ENCODE measurements around the gene NUSAP1. TPM values are rescaled to one million over a fixed set of nuclear protein-coding genes. Genes with fewer than 3 reads are reported as not detected.
"Not testable (repeated sequence)": the region's sequence is repeated elsewhere in the genome, so short reads cannot be mapped to it uniquely, and the experiment has no call there.

Gene NUSAP1
- total RNA-seq, 1 experiment from 2014 or later: 178 TPM

DNA sequence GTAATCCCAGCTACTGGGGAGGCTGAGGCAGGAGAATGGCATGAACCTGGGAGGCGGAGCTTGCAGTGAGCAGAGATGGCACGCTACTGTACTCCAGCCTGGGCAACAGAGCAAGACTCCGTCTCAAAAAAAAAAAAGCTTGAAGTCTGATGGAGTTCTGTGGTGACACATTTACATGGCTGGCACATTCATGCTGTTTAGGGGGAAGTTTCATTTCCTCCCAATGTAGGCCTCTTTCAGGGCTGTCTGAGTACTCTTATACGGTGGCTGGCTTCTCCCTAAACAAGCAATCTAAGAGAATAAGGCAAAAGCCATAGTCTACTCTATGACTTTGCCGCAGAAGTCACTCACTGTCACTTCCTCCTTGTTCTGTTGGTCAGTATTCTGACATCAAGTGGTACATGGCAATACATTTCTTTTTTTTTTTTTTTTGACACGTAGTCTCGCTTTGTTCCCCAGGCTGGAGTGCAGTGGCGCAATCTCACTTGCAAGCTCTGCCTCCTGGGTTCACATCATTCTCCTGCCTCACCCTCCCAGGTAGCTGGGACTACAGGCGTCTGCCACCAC is 41.5 kb upstream of the NUSAP1 start:
- intact Hi-C loops (cut with micrococcal nuclease): no loop called here
- no peaks in the 10 kb centered on the region for H3K27me3 ChIP-seq (ENCODE audit: low read length)
- H4K20me1 ChIP-seq (ENCODE audit: low read length): peaks cover 5% of the 10 kb centered on the region; the same call in 1 of the 2 replicates
- H3K4me2 ChIP-seq (ENCODE audit: low read length): no peak overlapping the region
- TF ChIP-seq EZH2phosphoT487 (IDR thresholded peaks at IDR 0.05; ENCODE audit: borderline replicate concordance, low read length): no peak
- TF ChIP-seq EZH2 (IDR thresholded peaks at IDR 0.05; ENCODE audit: low read length, unreplicated experiment): no peak
- TF ChIP-seq, protein P1, sequence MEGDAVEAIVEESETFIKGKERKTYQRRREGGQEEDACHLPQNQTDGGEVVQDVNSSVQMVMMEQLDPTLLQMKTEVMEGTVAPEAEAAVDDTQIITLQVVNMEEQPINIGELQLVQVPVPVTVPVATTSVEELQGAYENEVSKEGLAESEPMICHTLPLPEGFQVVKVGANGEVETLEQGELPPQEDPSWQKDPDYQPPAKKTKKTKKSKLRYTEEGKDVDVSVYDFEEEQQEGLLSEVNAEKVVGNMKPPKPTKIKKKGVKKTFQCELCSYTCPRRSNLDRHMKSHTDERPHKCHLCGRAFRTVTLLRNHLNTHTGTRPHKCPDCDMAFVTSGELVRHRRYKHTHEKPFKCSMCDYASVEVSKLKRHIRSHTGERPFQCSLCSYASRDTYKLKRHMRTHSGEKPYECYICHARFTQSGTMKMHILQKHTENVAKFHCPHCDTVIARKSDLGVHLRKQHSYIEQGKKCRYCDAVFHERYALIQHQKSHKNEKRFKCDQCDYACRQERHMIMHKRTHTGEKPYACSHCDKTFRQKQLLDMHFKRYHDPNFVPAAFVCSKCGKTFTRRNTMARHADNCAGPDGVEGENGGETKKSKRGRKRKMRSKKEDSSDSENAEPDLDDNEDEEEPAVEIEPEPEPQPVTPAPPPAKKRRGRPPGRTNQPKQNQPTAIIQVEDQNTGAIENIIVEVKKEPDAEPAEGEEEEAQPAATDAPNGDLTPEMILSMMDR (conservative IDR thresholded peaks at IDR 0.05; ENCODE audit: low read depth, low read length): no peak
- no TSS peak for BruUV-seq (replicated peaks)
- no peak overlapping the region for H2AFZ ChIP-seq (ENCODE audit: low read length)
- peaks cover 25% of the 10 kb centered on the region for H3K79me2 ChIP-seq (ENCODE audit: low read length)
- H3K36me3 ChIP-seq (ENCODE audit: low read depth, low read length): peaks cover 28% of the 10 kb centered on the region
- no peak for ATAC-seq
- CTCF ChIA-PET: no interaction called here
- no peaks in the 10 kb centered on the region for H3K9me2 ChIP-seq (replicated peaks; ENCODE audit: low read length)
- no peak for DNase-seq
- H3K9me3 ChIP-seq (ENCODE audit: low read length): no peaks in the 10 kb centered on the region
- POLR2A ChIA-PET (ENCODE audit: unreplicated experiment): no interaction called here
- peaks cover 5% of the 10 kb centered on the region; the same call in 1 of the 2 replicates for H3K4me1 ChIP-seq (ENCODE audit: insufficient read depth, low read length)
- H3K27ac ChIP-seq (ENCODE audit: low read length): no peak overlapping the region
- H3K9ac ChIP-seq (ENCODE audit: low read length): no peak overlapping the region
- no peak overlapping the region for H3K4me3 ChIP-seq (ENCODE audit: low read length)
- no peaks in the 10 kb centered on the region for H3F3A ChIP-seq (ENCODE audit: low read length, unreplicated experiment)

DNA sequence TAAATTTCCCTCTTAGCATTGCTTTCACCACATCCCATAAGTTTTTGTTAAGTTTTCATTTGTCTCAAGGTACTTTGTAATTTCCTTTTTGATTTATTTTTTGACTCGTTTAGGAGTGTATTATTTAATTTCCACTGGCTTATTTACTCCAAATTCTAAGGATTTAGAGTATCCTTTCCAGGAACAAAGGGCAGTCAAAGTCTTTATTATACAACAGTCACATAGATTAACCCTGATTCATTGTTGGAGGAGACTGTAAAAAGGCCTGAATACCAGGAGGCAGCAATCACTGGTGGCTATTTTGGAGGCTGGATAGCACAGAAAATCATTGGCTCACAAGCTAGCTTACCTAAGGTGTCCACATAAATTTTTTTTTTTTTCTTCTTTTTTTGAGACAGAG is 40.2 kb upstream of the NUSAP1 start:
- Histone ChIP-seq H3K9me2 (replicated peaks; ENCODE audit: low read length) (no peaks in the 10 kb centered on the region), H3K9ac (ENCODE audit: low read length) (no peak overlapping the region), H3K27me3 (ENCODE audit: low read length) (no peaks in the 10 kb centered on the region), H3K9me3 (ENCODE audit: low read length) (no peaks in the 10 kb centered on the region), H3K27ac (ENCODE audit: low read length) (no peak overlapping the region), H4K20me1 (ENCODE audit: low read length) (peaks cover 5% of the 10 kb centered on the region; the same call in 1 of the 2 replicates), H3K4me3 (ENCODE audit: low read length) (no peak overlapping the region), H3F3A (ENCODE audit: low read length, unreplicated experiment) (no peaks in the 10 kb centered on the region), H3K36me3 (ENCODE audit: low read depth, low read length) (peaks cover 14% of the 10 kb centered on the region), H3K79me2 (ENCODE audit: low read length) (peaks cover 12% of the 10 kb centered on the region), H3K4me2 (ENCODE audit: low read length) (no peak overlapping the region), H3K4me1 (ENCODE audit: insufficient read depth, low read length) (no peaks in the 10 kb centered on the region), H2AFZ (ENCODE audit: low read length) (no peak overlapping the region)
- ChIA-PET POLR2A (ENCODE audit: unreplicated experiment) (no interaction called here), CTCF (no interaction called here)
- ATAC-seq (no peak), DNase-seq (no peak)
- TF ChIP-seq, protein P1 (conservative IDR thresholded peaks at IDR 0.05; ENCODE audit: low read depth, low read length): no peak
- TF ChIP-seq EZH2 (IDR thresholded peaks at IDR 0.05; ENCODE audit: low read length, unreplicated experiment) (no peak), EZH2phosphoT487 (IDR thresholded peaks at IDR 0.05; ENCODE audit: borderline replicate concordance, low read length) (no peak)
- BruUV-seq (replicated peaks): no TSS peak
- intact Hi-C loops (cut with micrococcal nuclease): no loop called here

- H3K9me3 ChIP-seq (ENCODE audit: low read length); intact Hi-C loops (cut with micrococcal nuclease): not testable (repeated sequence)
Measured at GRCh38 chr15:41301139-41301538, 31.5 kb upstream of the NUSAP1 start.

More at GRCh38 chr15:41301139-41301538, 31.5 kb upstream of the NUSAP1 start:
- H3K79me2 ChIP-seq (ENCODE audit: low read length); POLR2A ChIA-PET (ENCODE audit: unreplicated experiment); H3K4me3 ChIP-seq (ENCODE audit: low read length); H3K4me1 ChIP-seq (ENCODE audit: insufficient read depth, low read length); H3K9ac ChIP-seq (ENCODE audit: low read length); CTCF ChIA-PET; H3F3A ChIP-seq (ENCODE audit: low read length, unreplicated experiment); H2AFZ ChIP-seq (ENCODE audit: low read length); H3K27me3 ChIP-seq (ENCODE audit: low read length); H4K20me1 ChIP-seq (ENCODE audit: low read length); H3K9me2 ChIP-seq (replicated peaks; ENCODE audit: low read length); H3K4me2 ChIP-seq (ENCODE audit: low read length); ATAC-seq; DNase-seq; H3K27ac ChIP-seq (ENCODE audit: low read length); BruUV-seq (replicated peaks): not testable (repeated sequence)
- H3K36me3 ChIP-seq (ENCODE audit: low read depth, low read length): peaks cover 11% of the 10 kb centered on the region

Data from PC-3 (cell line).